T-helper 1 cell (primary cell): ENCODE results near the gene BSPH1.
"Not testable (repeated sequence)": the region's sequence is repeated elsewhere in the genome, so short reads cannot be mapped to it uniquely, and the experiment has no call there.

Experiments
- DNase-seq, 5 donors: peaks; one replicate each; pipeline ENCODE4 v3.0.0-alpha.2; 2012 to 2020
- total RNA-seq, 4 donors: gene quantifications; one replicate each; lab custom pipeline; 2026; lab: John Stamatoyannopoulos, UW

The BSPH1 gene
- total RNA-seq: 0 reads per million in 4 donors

- DNase-seq: no peak
These were observed at the start of gene BSPH1 for GRCh38 chr19:47992070-47992469. BSPH1 (minus strand) TSS chr19:47992170; CDS start chr19:47992081, 89 bp downstream.

DNA sequence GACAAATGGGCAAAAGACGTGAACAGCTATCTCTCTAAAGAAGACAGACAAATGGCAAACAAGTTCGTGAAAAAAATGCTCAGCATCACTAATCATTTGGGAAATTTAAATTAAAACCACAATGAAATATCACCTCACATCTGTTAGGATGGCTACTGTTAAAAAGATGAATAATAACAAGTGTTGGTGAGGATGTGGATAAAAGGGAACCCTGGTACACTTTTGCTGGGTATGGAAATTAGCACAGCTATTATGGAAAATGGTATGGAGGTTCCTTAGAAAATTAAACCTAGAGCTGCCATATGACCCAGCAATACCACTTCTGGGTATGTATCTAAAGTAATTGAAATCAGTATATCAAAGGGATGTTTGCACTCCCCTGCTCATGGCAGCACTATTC, 44.8 kb upstream of the BSPH1 start:
- no peak for DNase-seq

- no peak for DNase-seq
These were observed 41.6 kb upstream of the BSPH1 start for GRCh38 chr19:48033604-48034003.

DNA sequence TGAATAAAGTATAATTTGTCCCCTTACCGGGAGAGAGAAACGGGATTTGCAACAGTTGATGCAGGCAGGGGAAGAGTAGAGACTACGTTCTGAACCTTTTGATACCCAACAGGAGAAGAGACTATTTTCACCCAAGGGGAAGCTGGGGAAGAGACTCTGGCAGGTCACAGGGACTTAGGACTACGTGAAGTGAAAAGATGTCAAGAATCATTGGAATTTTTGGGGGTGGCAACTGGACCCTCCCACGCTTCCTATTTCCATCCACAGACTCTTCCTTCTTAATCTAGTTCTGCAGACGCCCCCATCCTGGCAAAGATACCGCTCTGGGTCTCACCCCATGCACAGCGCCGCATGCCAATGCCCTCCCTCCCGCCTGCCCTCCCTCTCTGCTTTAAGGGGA, 38.1 kb upstream of the BSPH1 start:
- DNase-seq: no peak

GRCh38 chr19:48029431-48029830, 37.5 kb upstream of the BSPH1 start:
- no peak for DNase-seq

GRCh38 chr19:48025480-48025879, 33.5 kb upstream of the BSPH1 start:
- DNase-seq: no peak

DNA sequence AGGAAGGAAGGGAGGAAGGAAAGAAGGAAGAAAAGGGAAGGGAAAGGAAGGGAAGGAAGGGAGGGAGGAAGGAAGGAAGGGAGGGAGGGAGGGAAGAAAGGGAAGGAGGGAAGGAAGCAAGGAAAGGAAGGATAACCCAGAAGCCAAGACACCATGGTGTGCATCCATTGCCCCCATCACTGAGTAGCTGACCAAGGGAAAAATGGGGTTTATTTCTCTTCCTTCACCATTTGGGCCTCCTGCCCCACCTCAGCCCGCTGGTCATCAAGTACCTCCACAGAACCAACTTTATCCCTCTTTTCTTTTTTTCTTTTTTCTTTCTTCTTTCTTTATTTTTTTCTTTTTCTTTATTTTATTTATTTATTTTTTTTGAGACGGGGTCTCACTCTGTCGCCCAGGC, 31.5 kb upstream of the BSPH1 start:
- DNase-seq: no peak

DNA sequence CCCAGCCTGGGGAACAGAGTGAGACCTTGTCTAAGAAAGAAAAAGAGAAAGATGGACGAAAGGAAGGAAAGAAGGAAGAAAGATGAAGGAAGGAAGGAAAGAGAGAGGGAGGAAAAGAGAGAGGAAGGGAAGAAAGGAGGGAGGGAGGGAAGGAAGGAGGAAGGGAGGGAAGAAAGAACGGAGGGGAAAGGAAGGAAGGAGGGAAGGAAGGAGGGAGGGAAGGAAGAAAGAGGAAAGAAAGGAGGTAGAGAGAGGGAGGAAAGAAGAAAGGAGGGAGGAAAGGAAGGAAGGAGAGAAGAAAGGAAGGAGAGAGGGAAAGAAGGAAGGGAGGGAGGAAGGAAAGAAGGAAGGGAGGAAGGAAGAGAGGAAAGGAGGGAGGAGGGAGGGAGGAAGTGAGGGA, 31.0 kb upstream of the BSPH1 start:
- no peak for DNase-seq

DNA sequence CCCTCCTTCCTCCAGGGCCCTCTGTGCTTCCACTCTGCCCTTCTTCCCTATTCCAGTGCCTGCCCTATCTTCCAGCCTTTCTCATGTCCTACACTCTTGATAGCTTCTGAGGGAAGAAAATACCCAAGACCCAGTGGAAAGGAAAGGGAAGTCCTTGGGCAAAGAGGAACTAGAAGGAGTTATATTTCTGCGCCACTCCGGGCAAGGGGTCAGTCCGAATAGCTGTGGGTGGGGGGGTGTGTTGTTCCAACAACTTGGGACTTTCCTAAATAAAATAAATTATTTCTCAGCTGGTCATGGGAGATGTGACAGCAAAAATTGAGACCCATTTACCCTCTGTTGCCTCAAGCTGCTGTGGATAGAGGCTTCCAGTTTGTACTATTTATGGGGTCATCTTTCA, 28.7 kb upstream of the BSPH1 start:
- DNase-seq: no peak

DNA sequence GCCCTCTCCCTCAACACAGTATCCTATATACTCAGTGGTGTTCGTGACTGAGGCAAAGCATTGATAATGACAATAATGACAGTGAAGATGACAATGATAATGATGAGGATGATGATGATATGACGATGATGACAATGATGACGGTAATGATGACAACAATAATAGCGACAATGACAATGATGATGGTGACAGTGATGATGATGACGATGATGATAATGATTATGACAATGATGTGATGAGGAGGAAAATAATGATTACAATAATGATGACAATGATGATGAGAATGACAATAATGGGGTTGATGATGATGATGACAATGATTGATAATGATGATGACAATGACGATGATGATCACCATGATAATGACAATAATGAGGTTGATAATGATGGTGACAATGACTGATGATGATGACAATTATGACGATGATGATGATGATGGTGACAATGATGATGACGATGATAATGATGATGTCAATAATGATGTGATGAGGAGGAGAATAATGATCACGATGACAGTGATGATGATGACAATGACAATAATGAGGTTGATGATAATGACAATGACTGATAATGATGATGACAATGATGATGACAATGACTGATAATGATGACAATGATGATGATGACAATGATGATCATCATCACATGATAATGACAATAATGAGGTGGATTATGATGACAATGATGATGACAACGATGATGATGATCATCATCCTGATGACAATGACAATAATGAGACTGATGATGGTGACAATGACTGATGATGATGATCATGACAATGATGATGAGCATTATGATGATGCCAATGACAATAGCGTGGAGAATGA, 19.2 kb upstream of the BSPH1 start:
- DNase-seq: no peak

- no peak for DNase-seq
These were observed 14.8 kb upstream of the BSPH1 start for GRCh38 chr19:48006762-48007161.

GRCh38 chr19:48004236-48004635, 12.3 kb upstream of the BSPH1 start:
- DNase-seq: no peak

GRCh38 chr19:48000846-48001245, 8.9 kb upstream of the BSPH1 start:
- no peak for DNase-seq

GRCh38 chr19:47998800-47999199, 6.8 kb upstream of the BSPH1 start:
- DNase-seq: no peak

DNA sequence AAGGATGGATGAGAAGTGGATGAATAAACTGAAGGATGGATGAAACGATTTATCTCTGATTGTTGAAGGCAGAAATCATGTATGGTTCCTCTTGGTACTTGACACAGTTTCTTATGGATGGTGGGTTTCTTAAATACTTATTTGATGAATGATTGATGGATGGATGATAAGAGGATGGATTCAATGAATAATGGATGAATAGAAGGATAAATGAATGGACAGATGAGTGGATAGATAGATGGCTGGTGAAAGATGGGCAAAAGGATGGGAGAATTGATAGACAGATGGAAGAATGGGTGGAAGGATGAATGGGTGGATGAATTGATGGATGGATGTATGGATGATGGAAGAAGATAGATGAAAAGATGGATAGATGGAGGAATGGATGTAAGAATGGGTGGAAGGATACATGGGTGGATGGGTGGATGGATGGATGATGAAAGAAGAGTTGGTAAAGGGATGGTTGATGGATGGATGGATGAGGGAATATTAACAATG, 4.3 kb upstream of the BSPH1 start:
- DNase-seq: no peak

- no peak for DNase-seq
These were observed 2.3 kb upstream of the BSPH1 start, which contains the start of gene ELSPBP1 for GRCh38 chr19:47994209-47994802. ELSPBP1 (plus strand) TSS chr19:47994632; CDS start chr19:48008668, 14,036 bp downstream.

- DNase-seq: no peak
These were observed 670 bp downstream of the BSPH1 start for GRCh38 chr19:47991191-47991808.

- DNase-seq: no peak
These were observed 18.4 kb downstream of the BSPH1 start for GRCh38 chr19:47973529-47973928.

- peak in 1 of 5 donors; percentile 17 for DNase-seq
These were observed 36.0 kb downstream of the BSPH1 start for GRCh38 chr19:47955936-47956335.

- DNase-seq: not testable (repeated sequence)
These were observed 39.8 kb downstream of the BSPH1 start for GRCh38 chr19:47952132-47952531.

DNA sequence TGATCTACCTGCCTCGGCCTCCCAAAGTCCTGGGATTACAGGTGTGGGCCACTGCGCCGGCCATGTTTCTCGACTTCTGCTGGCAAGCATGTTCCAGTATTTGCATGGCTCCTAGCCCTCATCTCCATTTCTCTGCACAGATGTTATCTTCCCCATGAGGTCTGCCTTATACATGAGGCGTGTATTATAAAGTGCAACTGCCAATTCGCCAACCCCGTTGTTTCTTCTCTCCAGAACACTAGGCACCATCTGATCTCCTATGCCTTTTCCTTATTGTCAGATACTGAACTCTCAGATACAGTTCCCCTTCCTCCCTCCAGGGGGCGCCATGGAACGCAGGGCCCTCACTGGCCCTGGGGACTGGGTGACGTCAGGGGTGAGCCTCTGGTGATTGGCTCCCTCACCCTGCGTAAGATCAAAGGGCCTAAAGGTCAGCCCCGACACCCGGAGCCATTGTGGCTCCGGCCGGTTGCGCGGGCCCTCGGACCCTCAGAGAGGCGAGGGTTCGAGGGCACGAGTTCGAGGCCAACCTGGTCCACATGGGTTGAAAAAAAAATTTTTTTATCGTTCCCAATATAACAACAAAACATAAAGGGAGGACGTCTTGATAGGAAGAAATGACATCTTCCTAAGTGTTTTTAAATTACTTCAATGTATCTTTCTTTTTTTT, 42.0 kb downstream of the BSPH1 start:
- DNase-seq: not testable (repeated sequence)

DNA sequence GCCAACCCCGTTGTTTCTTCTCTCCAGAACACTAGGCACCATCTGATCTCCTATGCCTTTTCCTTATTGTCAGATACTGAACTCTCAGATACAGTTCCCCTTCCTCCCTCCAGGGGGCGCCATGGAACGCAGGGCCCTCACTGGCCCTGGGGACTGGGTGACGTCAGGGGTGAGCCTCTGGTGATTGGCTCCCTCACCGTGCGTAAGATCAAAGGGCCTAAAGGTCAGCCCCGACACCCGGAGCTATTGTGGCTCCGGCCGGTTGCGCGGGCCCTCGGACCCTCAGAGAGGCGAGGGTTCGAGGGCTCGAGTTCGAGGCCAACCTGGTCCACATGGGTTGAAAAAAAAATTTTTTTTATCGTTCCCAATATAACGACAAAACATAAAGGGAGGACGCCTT, 63.4 kb downstream of the BSPH1 start:
- DNase-seq: not testable (repeated sequence)

- DNase-seq: not testable (repeated sequence)
These were observed 71.9 kb downstream of the BSPH1 start for GRCh38 chr19:47920107-47920506.
